GM12874 (cell line): ENCODE results near the gene AGBL1.

Experiments
- TF ChIP-seq, protein P1 (sequence below): IDR thresholded peaks from 2 replicates; pipeline ENCODE4 v1.5.1; 2011; ENCODE audit warnings: low read depth, mild to moderate bottlenecking, control low read depth, low read length, moderate library complexity; ENCODE audit not compliant: insufficient read depth

Gene AGBL1

GRCh38 chr15:86079508-86080266, at the start of gene AGBL1:
TSS of gene AGBL1 (plus strand) at chr15:86079871.
- TF ChIP-seq, protein P1, sequence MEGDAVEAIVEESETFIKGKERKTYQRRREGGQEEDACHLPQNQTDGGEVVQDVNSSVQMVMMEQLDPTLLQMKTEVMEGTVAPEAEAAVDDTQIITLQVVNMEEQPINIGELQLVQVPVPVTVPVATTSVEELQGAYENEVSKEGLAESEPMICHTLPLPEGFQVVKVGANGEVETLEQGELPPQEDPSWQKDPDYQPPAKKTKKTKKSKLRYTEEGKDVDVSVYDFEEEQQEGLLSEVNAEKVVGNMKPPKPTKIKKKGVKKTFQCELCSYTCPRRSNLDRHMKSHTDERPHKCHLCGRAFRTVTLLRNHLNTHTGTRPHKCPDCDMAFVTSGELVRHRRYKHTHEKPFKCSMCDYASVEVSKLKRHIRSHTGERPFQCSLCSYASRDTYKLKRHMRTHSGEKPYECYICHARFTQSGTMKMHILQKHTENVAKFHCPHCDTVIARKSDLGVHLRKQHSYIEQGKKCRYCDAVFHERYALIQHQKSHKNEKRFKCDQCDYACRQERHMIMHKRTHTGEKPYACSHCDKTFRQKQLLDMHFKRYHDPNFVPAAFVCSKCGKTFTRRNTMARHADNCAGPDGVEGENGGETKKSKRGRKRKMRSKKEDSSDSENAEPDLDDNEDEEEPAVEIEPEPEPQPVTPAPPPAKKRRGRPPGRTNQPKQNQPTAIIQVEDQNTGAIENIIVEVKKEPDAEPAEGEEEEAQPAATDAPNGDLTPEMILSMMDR: no peak

DNA sequence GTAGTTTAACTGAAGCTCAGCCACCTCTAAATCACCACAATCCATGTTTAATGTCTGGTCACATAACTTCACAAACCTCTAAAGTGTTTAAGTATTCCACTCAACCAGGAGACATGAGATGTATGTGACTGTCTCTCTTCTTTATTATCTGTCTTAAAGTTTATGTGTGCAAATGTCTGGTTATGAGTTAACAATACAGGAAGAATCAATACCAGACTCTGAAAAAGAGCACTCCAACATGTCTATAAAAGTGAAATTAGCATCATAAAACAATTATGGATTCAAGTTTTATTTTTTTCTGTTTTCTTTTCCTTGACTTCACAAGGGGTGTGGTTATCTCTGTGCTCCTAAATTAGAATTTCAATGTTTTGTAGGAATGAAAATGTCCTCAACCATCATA, 44.8 kb upstream of the AGBL1 start:
- TF ChIP-seq, protein P1: no peak

DNA sequence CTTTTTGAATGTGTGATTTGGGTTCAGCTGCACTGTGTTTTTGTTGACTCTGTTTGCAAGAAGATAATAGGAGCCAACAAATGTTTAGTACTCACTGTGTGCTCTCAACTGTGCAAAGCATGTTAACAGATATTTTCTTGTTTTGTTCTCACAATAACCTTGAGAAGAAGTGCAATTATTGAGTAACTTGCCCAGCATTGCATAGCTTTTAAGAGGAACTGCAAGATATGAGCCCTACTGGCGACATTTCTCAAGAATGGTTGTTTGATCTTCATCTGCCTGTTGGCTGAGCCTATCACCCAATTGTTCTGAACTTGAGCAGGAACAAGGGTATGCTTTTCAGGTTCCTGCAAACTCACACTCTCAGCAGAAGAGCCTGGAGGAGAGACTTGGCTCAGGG, 43.4 kb upstream of the AGBL1 start:
- TF ChIP-seq, protein P1: no peak

DNA sequence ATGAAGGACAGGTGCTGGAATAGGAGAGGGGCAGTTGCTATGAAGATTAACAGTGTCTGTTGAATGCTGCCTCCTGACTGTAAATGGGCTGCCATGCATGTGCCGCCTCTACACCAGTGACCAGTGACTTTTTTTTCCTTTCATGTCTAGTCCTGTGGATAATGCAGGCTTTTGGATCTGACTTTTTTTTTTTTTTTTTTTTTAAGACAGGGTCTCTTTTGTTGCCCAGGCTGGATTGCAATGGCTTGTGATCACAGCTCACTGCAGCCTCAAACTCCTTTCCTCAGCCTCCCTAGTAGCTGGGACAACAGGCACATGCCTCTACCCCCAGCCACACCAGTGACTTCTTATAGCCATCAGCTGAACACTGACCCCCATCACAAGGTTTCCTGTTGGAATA, 41.2 kb upstream of the AGBL1 start:
- TF ChIP-seq, protein P1: no peak

DNA sequence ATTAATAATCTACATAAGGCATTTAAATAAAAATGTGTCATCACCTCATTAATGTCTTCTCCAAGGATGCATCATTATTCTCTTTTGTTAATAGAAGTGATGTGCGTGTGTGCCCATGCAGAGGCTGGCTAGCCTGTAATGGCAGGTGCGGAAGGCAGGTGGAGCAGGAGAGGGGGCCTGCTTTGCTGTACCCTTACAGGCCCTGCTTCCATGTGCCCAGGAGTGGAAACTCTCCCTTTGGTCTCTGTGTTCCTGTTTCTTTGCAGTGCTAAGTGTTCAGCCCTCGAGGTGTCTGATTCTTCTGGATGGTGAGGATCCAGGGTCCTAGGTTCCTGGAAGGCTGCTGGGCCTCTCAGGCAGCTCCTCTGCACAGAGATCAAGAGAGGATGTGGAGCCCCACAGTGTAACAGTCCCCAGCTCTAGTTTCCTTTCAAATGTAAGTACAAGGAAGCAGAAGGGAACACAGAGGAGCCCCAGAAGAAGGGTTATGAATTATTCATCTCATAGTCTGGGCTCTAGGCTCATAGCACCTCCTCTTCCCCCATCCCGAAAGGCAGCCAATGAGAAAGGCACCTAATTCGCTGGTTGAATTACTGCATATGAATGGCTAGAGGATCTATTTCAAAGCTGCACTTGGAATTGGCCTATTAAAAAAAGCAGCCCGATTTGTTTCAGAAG, 39.2 kb upstream of the AGBL1 start:
- TF ChIP-seq, protein P1: no peak

DNA sequence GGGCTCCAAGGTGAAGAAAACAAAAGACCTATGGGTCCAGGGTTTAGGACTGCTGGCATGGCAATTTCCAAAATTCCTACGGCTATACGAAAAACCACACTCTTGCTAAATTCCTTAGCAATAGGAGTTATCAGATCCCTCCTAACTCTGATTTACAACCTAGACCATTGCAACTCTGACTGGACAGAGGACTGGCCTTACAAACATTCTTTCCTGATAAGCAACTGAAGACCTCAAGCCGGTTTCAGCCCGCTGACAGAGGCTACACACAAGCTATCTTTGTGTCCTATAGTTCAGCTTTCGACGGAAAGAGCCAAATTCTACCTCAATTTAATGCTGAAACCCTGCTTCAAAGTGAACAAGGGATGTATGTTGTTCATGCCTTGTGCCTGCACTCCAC, 38.3 kb upstream of the AGBL1 start:
- TF ChIP-seq, protein P1: no peak

- TF ChIP-seq, protein P1: no peak
Observed at GRCh38 chr15:86042226-86042625, 37.4 kb upstream of the AGBL1 start.
